Liver (tissue), 9 donors: ENCODE data around the gene GAP43. TPM values are rescaled to one million over a fixed set of nuclear protein-coding genes. Genes with fewer than 3 reads are reported as not detected.

Source experiments
- DNase-seq: peaks from one replicate; pipeline ENCODE4 v3.0.0-alpha.2; 2017; ENCODE audit warnings: low spot score
- H3K27ac ChIP-seq, 2 donors: one replicate each; pipeline ENCODE4 v1.7.0; 2013; ENCODE audit warnings: inconsistent platforms in 2 of 2, low read length in 2 of 2, control low read depth in 1 of 2, low read depth in 1 of 2, mild to moderate bottlenecking in 1 of 2
- H3K27me3 ChIP-seq, 4 donors: one replicate each; pipeline versions ENCODE4 v1.6.1 to v1.7.0; 2013; ENCODE audit warnings: low read length in 3 of 4, inconsistent platforms in 1 of 4, mild to moderate bottlenecking in 1 of 4, moderate library complexity in 1 of 4; ENCODE audit not compliant: control insufficient read depth in 4 of 4, insufficient read depth in 4 of 4
- H3K36me3 ChIP-seq, 4 donors: one replicate each; pipeline versions ENCODE4 v1.6.1 to v1.7.0; 2013; ENCODE audit warnings: low read length in 3 of 4, mild to moderate bottlenecking in 3 of 4, low read depth in 1 of 4, moderate library complexity in 1 of 4; ENCODE audit not compliant: control insufficient read depth in 4 of 4, insufficient read depth in 3 of 4
- H3K4me1 ChIP-seq, 4 donors: one replicate each; pipeline versions ENCODE4 v1.6.1 to v1.7.0; 2013; ENCODE audit warnings: low read length in 3 of 4, mild to moderate bottlenecking in 3 of 4, moderate library complexity in 1 of 4; ENCODE audit not compliant: control insufficient read depth in 4 of 4, insufficient read depth in 4 of 4
- H3K4me3 ChIP-seq, 3 donors: one replicate each; pipeline versions ENCODE4 v1.6.1 to v1.7.0; 2013; ENCODE audit warnings: low read length in 3 of 3, control low read depth in 1 of 3, low read depth in 1 of 3, mild to moderate bottlenecking in 1 of 3
- H3K9ac ChIP-seq, 2 donors: one replicate each; pipeline ENCODE4 v1.7.0; 2013; ENCODE audit warnings: low read length in 2 of 2, mild to moderate bottlenecking in 2 of 2, moderate library complexity in 2 of 2, control low read depth in 1 of 2, low read depth in 1 of 2
- H3K9me3 ChIP-seq, 4 donors: one replicate each; pipeline versions ENCODE4 v1.6.1 to v1.7.0; 2013; ENCODE audit warnings: low read length in 3 of 4; ENCODE audit not compliant: control insufficient read depth in 4 of 4
- EGR1 ChIP-seq, 2 donors: IDR thresholded peaks; 2 replicates each; pipeline ENCODE4 v1.6.1; 2016 to 2018; ENCODE audit warnings: antibody characterized with exemption in 2 of 2, low read depth in 2 of 2
- FOXA1 ChIP-seq: IDR thresholded peaks from 2 replicates; pipeline ENCODE4 v1.6.1; 2016; ENCODE audit warnings: antibody characterized with exemption
- FOXA2 ChIP-seq: IDR thresholded peaks from 2 replicates; pipeline ENCODE4 v1.6.1; 2016; ENCODE audit warnings: antibody characterized with exemption
- GABPA ChIP-seq, 2 donors: IDR thresholded peaks in 1 of 2; conservative IDR thresholded peaks in 1 of 2; 2 replicates each; pipeline ENCODE4 v1.6.1; 2016; ENCODE audit warnings: antibody characterized with exemption in 2 of 2, mild to moderate bottlenecking in 1 of 2, moderate library complexity in 1 of 2
- HNF4A ChIP-seq, 2 donors: conservative IDR thresholded peaks; 2 replicates each; pipeline ENCODE4 v1.6.1; 2016; ENCODE audit warnings: antibody characterized with exemption in 2 of 2, mild to moderate bottlenecking in 2 of 2
- JUND ChIP-seq, 2 donors: IDR thresholded peaks; 2 replicates each; pipeline ENCODE4 v1.6.1; 2016; ENCODE audit warnings: antibody characterized with exemption in 2 of 2
- NR2F2 ChIP-seq: IDR thresholded peaks from 2 replicates; pipeline ENCODE4 v1.6.1; 2016; ENCODE audit warnings: antibody characterized with exemption
- RXRA ChIP-seq, 2 donors: IDR thresholded peaks; 2 replicates each; pipeline ENCODE4 v1.6.1; 2017 to 2018; ENCODE audit warnings: antibody characterized with exemption in 2 of 2, mild to moderate bottlenecking in 1 of 2
- SP1 ChIP-seq: IDR thresholded peaks from 2 replicates; pipeline ENCODE4 v1.6.1; 2018; ENCODE audit warnings: antibody characterized with exemption, mild to moderate bottlenecking
- YY1 ChIP-seq: IDR thresholded peaks from 2 replicates; pipeline ENCODE4 v1.6.1; 2016; ENCODE audit warnings: antibody characterized with exemption, mild to moderate bottlenecking
- WGBS: extraction: QIAGEN DNeasy Blood & Tissue Kit; methylation state at CpG from one replicate; pipeline ENCODE4 v1.1.7; 2013; 5-methylcytosine and 5-hydroxymethylcytosine counted together
- polyA plus RNA-seq, 2 donors: library from polyadenylated mRNA; stranded (reverse) in 1 of 2; unstranded in 1 of 2; fragments of 200-250 nt in 1 of 2; fragments of >200 nt in 1 of 2; fragmentation: Nextera tagmentation in 1 of 2; extraction: Ambion mirVana in 1 of 2; gene quantifications; one replicate each; pipeline versions ENCODE4 v1.2.1 to v1.2.3, GENCODE V29; 2013 to 2015
- total RNA-seq, 2 donors: library from RNA; depleted of rRNA; stranded (reverse); fragments of >200 nt; gene quantifications; one replicate each; pipeline ENCODE4 v1.2.3, GENCODE V29; 2014
- TF ChIP-seq, protein P1 (sequence below): IDR thresholded peaks from 2 replicates; pipeline ENCODE4 v1.6.1; 2016; ENCODE audit warnings: antibody characterized with exemption
- TF ChIP-seq, protein P2 (sequence below): IDR thresholded peaks from 2 replicates; pipeline ENCODE4 v1.6.1; 2016; ENCODE audit warnings: antibody characterized with exemption
- TF ChIP-seq, protein P3 (sequence below): IDR thresholded peaks from 2 replicates; pipeline ENCODE4 v1.6.1; 2016; ENCODE audit warnings: antibody characterized with exemption, mild to moderate bottlenecking
- TF ChIP-seq, protein P4 (sequence below): IDR thresholded peaks from 2 replicates; pipeline ENCODE4 v1.6.1; 2016; ENCODE audit warnings: antibody characterized with exemption
- TF ChIP-seq, protein P5 (sequence below): fragments of 150-350 bp; IDR thresholded peaks from 2 replicates; pipeline ENCODE4 v1.5.1; 2017; ENCODE audit warnings: improper control_type of control experiment, low read depth, low read length; ENCODE audit not compliant: missing input control
- donor health status: healthy.
- donor health status: healthy.
- donor health status: healthy.
- donor health status: healthy.
- donor health status: healthy.

Gene GAP43
- total and polyA plus RNA-seq, 4 donors, result 0.06 TPM; not detected in 3

DNA sequence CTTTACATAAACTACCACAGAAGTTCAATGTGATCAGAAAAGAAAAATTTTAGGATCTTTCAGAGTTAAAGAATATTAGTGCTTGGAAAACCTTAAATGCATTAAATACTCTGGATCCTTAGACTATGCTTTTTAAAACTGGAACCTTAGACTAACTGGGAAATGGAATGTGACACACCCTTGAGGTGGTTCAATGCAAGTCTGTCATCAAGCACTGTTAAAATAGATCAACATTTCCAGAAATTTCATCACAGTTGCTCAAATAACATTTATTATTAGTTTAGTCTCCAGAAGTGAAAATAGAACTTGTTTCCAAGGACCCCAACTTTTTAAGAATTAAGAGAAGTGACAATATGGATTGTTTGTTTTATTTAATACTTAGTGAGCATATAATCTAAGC, 71.8 kb downstream of the GAP43 start:
- TF ChIP-seq GABPA (IDR thresholded peaks at IDR 0.05 in 1 of 2, conservative IDR thresholded peaks at IDR 0.05 in 1 of 2), result no peak
- TF ChIP-seq, protein P1, sequence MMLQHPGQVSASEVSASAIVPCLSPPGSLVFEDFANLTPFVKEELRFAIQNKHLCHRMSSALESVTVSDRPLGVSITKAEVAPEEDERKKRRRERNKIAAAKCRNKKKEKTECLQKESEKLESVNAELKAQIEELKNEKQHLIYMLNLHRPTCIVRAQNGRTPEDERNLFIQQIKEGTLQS, result no peak
- no peak for TF ChIP-seq RXRA (IDR thresholded peaks at IDR 0.05)
- TF ChIP-seq, protein P2, sequence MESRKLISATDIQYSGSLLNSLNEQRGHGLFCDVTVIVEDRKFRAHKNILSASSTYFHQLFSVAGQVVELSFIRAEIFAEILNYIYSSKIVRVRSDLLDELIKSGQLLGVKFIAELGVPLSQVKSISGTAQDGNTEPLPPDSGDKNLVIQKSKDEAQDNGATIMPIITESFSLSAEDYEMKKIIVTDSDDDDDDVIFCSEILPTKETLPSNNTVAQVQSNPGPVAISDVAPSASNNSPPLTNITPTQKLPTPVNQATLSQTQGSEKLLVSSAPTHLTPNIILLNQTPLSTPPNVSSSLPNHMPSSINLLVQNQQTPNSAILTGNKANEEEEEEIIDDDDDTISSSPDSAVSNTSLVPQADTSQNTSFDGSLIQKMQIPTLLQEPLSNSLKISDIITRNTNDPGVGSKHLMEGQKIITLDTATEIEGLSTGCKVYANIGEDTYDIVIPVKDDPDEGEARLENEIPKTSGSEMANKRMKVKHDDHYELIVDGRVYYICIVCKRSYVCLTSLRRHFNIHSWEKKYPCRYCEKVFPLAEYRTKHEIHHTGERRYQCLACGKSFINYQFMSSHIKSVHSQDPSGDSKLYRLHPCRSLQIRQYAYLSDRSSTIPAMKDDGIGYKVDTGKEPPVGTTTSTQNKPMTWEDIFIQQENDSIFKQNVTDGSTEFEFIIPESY, result no peak
- no peak for TF ChIP-seq HNF4A (conservative IDR thresholded peaks at IDR 0.05)
- TF ChIP-seq, protein P3, sequence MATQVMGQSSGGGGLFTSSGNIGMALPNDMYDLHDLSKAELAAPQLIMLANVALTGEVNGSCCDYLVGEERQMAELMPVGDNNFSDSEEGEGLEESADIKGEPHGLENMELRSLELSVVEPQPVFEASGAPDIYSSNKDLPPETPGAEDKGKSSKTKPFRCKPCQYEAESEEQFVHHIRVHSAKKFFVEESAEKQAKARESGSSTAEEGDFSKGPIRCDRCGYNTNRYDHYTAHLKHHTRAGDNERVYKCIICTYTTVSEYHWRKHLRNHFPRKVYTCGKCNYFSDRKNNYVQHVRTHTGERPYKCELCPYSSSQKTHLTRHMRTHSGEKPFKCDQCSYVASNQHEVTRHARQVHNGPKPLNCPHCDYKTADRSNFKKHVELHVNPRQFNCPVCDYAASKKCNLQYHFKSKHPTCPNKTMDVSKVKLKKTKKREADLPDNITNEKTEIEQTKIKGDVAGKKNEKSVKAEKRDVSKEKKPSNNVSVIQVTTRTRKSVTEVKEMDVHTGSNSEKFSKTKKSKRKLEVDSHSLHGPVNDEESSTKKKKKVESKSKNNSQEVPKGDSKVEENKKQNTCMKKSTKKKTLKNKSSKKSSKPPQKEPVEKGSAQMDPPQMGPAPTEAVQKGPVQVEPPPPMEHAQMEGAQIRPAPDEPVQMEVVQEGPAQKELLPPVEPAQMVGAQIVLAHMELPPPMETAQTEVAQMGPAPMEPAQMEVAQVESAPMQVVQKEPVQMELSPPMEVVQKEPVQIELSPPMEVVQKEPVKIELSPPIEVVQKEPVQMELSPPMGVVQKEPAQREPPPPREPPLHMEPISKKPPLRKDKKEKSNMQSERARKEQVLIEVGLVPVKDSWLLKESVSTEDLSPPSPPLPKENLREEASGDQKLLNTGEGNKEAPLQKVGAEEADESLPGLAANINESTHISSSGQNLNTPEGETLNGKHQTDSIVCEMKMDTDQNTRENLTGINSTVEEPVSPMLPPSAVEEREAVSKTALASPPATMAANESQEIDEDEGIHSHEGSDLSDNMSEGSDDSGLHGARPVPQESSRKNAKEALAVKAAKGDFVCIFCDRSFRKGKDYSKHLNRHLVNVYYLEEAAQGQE, result no peak
- TF ChIP-seq, protein P4, sequence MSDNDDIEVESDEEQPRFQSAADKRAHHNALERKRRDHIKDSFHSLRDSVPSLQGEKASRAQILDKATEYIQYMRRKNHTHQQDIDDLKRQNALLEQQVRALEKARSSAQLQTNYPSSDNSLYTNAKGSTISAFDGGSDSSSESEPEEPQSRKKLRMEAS, result no peak
- no peak for TF ChIP-seq FOXA2
- no peak for TF ChIP-seq JUND (IDR thresholded peaks at IDR 0.05)
- no peak for TF ChIP-seq EGR1 (IDR thresholded peaks at IDR 0.05; ENCODE audit: low read depth in 2 of 2)
- no peak for TF ChIP-seq YY1
- no peak for TF ChIP-seq SP1
- Histone ChIP-seq H3K9me3 (no peaks in the 10 kb centered on the region), H3K27ac (no peak overlapping the region), H3K9ac (no peak overlapping the region), H3K36me3 (no peaks in the 10 kb centered on the region), H3K27me3 (no peaks in the 10 kb centered on the region), H3K4me3 (no peak overlapping the region), H3K4me1 (no peaks in the 10 kb centered on the region)
- no peak for DNase-seq

DNA sequence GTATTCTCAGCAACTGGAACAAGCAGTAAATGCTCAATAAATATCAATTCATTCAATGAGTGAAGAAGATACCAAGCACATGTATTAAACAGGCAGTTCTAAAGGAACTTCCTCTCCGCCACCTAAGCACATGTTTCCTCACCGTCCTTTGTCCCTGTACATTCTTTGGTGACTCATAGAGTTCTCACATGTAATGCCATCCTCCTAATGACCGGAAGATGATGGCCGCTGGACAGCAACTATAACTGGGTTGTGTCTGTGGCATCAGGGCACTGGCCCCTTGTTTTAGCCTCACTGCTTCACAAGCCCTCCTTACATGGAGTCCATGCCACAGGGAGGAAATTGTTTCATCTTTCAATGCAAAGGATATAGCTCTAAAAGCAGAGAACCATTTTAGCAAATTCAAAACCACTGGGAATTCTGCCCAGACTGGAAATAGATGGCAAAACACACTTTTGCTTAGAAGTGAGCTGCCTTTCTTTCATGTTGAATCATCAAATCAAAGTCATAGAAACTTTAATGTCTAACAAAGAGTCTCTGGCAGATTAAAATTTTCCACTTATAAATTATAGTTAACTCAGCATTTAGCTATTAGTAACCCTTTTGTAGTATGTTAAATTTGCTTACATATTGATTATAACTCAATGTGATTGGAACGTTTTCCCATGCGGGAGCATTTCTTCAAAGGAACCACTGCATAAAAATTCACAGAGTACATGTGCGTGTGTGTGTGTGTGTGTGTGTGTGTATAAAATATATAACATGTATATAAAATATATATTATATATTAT, 74.1 kb downstream of the GAP43 start:
- Histone ChIP-seq H3K9ac (no peak overlapping the region), H3K4me3 (no peak overlapping the region), H3K4me1 (no peaks in the 10 kb centered on the region), H3K27me3 (no peaks in the 10 kb centered on the region), H3K36me3 (no peaks in the 10 kb centered on the region), H3K9me3 (no peaks in the 10 kb centered on the region), H3K27ac (no peak overlapping the region)
- 91% methylated on average over 7 of the region's 7 CpGs for WGBS
- TF ChIP-seq YY1, result no peak
- no peak for TF ChIP-seq FOXA1
- TF ChIP-seq, protein P5, sequence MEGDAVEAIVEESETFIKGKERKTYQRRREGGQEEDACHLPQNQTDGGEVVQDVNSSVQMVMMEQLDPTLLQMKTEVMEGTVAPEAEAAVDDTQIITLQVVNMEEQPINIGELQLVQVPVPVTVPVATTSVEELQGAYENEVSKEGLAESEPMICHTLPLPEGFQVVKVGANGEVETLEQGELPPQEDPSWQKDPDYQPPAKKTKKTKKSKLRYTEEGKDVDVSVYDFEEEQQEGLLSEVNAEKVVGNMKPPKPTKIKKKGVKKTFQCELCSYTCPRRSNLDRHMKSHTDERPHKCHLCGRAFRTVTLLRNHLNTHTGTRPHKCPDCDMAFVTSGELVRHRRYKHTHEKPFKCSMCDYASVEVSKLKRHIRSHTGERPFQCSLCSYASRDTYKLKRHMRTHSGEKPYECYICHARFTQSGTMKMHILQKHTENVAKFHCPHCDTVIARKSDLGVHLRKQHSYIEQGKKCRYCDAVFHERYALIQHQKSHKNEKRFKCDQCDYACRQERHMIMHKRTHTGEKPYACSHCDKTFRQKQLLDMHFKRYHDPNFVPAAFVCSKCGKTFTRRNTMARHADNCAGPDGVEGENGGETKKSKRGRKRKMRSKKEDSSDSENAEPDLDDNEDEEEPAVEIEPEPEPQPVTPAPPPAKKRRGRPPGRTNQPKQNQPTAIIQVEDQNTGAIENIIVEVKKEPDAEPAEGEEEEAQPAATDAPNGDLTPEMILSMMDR, result no peak
- TF ChIP-seq NR2F2, result no peak
- no peak for TF ChIP-seq RXRA (IDR thresholded peaks at IDR 0.05)
- no peak for TF ChIP-seq EGR1 (IDR thresholded peaks at IDR 0.05; ENCODE audit: low read depth in 2 of 2)
- TF ChIP-seq HNF4A (conservative IDR thresholded peaks at IDR 0.05), result no peak
- TF ChIP-seq, protein P2, result no peak
- TF ChIP-seq JUND (IDR thresholded peaks at IDR 0.05), result no peak
- TF ChIP-seq, protein P4, result no peak
- TF ChIP-seq, protein P3, result no peak
- TF ChIP-seq, protein P1, result no peak
- TF ChIP-seq SP1, result no peak
- DNase-seq, result no peak
